Epithelial cell of esophagus (primary cell): Measurements from ENCODE around the gene TKT.
A peak's percentile ranks its signal among the peaks of the same experiment; 100 is the strongest.

ENCODE experiments used
- DNase-seq: peaks from one replicate; pipeline ENCODE4 v3.0.0; 2010; ENCODE audit warnings: low read depth
- H3K4me3 ChIP-seq: 2 replicates; pipeline ENCODE4 v1.5.1; 2011; ENCODE audit warnings: mild to moderate bottlenecking, low read length, control low read depth
- TF ChIP-seq, protein P1 (sequence below): IDR thresholded peaks from 2 replicates; pipeline ENCODE4 v1.5.1; 2011; ENCODE audit warnings: low read depth, mild to moderate bottlenecking, low read length, control low read depth, inconsistent platforms; ENCODE audit not compliant: insufficient read depth; ENCODE audit errors: missing control alignments

The TKT gene

DNA sequence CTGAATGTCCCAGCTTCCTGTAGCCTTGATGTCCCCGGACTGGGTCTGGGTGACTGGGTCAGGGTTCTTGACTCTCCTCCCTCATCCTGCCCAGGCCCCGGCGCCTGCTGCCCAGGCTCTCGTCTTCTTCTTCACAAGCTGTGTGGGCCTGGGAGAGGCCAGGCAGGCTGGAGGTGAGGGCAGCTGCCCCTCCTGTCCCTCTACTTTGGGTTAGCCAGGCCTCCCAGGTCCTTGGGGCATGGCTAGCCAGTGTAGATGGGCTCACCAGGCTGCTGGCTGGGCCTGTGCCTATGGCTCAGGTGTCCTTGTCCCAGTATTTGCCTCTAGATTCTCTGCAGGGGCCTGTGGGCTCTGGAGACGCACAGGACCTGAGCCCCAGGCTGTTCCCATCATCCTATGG, 31.8 kb downstream of the TKT start:
- no peak overlapping the region for H3K4me3 ChIP-seq
- DNase-seq = no peak
- TF ChIP-seq, protein P1, sequence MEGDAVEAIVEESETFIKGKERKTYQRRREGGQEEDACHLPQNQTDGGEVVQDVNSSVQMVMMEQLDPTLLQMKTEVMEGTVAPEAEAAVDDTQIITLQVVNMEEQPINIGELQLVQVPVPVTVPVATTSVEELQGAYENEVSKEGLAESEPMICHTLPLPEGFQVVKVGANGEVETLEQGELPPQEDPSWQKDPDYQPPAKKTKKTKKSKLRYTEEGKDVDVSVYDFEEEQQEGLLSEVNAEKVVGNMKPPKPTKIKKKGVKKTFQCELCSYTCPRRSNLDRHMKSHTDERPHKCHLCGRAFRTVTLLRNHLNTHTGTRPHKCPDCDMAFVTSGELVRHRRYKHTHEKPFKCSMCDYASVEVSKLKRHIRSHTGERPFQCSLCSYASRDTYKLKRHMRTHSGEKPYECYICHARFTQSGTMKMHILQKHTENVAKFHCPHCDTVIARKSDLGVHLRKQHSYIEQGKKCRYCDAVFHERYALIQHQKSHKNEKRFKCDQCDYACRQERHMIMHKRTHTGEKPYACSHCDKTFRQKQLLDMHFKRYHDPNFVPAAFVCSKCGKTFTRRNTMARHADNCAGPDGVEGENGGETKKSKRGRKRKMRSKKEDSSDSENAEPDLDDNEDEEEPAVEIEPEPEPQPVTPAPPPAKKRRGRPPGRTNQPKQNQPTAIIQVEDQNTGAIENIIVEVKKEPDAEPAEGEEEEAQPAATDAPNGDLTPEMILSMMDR = no peak

DNA sequence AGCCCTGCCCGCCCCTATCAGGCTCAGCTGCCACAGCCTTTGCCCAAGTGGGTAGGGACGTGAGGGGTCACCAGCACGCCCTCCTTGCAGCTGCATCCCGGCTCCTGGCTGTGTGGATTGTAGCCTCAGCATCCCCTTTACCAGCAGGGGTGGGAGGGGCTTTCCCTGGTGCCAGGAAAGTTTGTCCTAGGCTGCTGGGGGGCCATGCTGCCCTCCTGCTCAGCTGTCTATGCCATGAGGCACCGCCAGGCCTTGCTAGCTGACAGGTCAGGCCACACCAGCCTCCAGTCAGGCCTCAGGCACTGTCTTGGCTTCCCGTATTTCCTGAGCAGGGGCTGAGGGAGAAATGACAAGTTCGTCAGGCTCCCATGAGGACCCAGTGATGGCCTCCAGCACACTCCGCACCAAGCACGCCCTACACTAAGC, 32.3 kb downstream of the TKT start:
- H3K4me3 ChIP-seq = no peak overlapping the region
- TF ChIP-seq, protein P1 = no peak

DNA sequence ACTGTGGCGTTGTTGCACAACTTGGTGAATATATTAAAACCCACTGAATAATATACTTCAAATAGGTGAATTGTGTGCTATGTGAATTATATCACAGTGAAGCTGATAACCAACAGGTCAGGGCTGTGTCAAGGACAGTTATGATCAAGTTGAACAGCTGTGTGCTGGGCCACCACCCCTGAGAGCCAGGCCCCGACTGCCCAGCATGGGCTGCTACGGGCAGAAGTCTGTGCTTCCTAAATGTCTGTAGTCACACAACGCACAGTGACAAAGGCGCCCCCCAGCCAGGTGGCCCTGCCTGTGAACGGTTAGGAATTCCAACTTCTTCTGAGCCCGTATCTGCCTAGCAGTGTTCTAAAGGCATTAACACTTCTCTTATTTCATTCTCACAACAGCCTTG, 32.8 kb downstream of the TKT start:
- H3K4me3 ChIP-seq = no peak overlapping the region
- TF ChIP-seq, protein P1 = no peak
- DNase-seq = no peak

More for the DNA sequence above, 32.3 kb downstream of the TKT start:
- DNase-seq = no peak

DNA sequence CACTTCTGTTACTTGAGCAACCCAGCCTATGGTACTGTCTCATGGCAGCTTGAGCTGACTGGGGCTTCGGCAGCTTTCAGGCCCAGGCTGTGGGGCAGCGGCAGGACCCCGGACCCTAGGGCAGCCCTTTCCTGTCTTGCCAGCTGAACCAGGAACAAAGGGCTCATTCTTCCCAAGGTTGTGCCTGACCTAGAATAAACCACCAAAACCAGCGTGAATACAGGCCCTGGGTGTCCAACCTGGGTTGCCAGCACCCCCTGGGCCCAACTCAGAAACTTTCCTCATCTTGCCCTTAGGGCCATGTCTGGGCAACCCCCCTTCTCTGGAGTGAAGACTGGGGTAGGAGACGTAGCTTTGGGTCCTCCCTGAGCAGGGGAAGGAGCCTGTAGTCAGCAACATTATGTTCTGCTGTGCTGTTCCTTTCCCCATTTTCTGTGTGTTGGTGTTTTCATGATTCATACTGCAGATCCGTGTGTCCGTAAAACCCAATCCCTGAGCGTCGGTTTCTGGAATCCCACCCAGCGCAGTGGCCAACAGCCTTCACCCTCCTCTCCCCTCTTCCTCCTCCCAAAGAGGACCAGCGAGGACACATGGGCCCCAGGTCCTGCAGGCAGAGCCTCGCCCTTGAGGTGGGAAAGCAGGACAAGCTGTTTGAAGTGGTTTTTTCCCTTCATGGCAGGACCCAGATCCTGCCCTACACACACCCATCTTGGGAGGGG, 33.5 kb downstream of the TKT start:
- TF ChIP-seq, protein P1 = no peak
- DNase-seq = no peak
- H3K4me3 ChIP-seq = no peak overlapping the region

DNA sequence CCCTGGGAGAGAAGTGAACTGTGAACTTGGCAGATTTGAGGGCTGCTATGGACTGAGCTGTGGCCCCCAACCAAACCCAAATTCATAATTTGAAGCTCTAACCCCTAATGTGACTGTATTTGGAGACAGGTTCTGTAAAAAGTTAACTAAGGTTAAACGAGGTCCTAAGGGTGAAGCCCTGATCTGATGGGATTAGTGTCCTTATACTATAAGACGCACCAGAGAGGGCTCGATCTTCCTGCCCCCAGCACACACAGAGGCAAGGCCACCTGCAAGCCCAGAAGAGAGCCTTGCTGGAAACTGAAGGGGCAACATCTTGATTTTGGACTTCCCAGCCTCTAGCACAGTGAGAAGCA, 34.0 kb downstream of the TKT start:
- DNase-seq = no peak
- H3K4me3 ChIP-seq = no peak overlapping the region
- TF ChIP-seq, protein P1 = no peak

DNA sequence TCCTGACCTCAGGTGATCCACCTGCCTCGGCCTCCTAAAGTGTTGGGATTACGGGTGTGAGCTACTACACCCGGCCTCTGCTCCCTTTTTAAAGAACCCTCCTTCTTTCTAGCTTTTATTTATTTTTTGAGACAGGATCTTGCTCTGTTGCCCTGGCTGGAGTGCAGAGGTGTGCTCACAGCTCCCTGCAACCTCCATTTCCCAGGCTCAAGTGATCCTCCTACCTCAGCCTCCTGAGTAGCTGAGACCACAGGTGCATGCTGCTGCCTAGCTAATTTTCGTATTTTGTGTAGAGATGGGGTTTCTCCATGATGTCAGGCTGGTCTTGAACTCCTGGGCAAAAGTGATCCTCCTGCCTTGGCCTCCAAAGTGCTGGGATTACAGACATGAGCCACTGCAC, 34.5 kb downstream of the TKT start:
- no peak for DNase-seq
- H3K4me3 ChIP-seq = no peak overlapping the region
- TF ChIP-seq, protein P1 = no peak

DNA sequence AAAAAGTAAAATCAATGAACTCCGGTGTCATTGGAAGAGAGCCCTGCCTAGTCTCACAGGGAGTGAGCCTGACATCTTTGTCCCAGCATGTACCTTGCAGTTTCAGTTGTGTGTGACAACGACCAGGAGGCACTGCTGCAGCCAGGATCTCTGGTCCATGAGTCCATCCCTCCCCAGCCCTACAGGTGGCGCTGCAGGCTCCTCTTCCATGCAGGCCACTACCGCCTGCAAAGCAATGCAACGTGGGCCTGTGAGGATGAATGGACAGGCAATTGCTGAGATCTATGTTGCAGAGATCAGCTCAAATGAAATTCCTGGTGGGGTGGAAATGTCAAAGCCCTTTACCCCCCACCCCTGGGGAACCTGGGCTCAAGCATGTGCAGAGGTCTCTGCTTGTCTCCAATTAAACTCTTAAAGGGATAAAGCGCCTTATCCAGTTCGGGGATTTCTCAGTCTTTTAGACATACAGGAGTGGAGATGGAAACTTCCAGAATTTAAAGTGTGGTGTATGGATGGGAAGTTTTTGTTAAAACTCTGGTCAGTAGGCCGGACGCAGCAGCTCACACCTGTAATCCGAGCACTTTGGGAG, 35.8 kb downstream of the TKT start:
- H3K4me3 ChIP-seq = no peak overlapping the region
- TF ChIP-seq, protein P1 = peak; percentile 98
- DNase-seq = peak; percentile 85
